SIG-M5 treated with dmso at 0.1 percent for 504 hours (cell line): Measurements from ENCODE around the gene LRRC23.
"Not testable (repeated sequence)": the region's sequence is repeated elsewhere in the genome, so short reads cannot be mapped to it uniquely, and the experiment has no call there.

Experiments used
- DNase-seq: peaks from one replicate; lab custom pipeline; 2025; ENCODE audit not compliant: unreplicated experiment; lab: John Stamatoyannopoulos, UW

The LRRC23 gene

DNA sequence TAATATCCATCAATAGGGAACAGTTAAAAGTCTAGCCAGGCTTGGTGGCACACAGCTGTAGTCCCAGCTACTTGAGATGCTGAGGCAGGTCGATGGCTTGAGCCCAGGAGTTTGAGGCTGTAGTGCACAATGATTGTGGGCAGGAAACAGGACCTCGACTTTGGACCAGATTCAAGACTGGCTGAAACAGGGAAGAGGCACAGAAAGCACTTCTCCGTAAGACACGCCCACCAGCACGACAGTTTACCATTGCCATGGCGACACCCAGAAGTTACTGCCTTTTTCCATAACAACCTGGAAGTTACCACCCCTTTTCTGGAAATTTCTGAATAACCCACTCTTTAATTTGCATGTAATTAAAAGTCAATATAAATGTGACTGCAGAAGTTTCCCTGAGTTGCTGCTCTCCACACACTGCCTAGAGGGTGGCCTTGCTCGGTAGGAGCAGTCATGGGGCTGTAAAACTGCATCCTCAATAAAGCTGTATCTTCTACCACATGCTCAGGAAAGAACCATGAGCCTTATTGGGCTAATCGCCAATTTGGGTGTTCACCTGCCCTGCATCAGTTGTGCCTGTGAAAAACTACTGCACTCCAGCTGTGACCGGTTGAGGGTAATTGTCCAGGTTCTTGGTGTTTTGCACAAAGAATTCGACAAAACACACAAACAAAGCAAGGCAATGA lies 4.6 kb upstream of the LRRC23 start:
- peak; percentile 62 for DNase-seq

DNA sequence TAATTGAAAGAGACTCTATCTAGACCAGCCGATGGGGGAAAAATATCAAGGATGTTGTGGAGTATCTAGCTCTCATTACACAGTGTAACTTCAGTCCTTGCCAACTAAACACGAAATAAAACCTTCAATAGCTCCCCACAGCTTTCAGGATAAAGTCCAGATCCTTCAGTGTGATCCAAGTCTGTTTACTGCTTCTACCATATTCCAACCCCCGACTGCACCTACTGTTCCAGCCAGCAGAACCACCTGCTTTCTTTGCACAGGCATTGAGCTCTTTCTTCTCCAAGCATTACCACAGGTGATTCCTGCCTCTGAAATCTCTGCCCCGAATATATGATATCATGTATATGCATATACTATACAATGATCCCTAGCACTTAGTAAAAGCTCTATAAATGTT lies 2.2 kb upstream of the LRRC23 start:
- DNase-seq, result no peak

DNA sequence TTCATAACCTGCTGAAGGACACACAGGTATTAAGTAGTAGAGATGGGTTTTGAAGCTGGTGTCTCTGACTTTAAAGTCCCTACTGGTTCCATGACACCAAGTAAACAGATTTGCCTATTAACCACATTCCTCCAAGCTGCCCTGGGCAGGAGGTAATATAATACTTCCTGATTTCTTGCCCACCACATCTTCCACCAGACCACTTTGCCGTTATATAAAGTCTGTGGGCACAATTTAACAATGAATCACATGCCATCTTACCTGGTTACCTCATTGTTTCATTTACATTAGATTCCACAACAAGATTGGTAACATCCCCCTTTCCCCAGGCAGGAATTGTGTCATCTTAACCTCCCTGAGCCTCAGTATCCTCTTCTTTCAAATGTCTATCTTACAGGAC lies 900 bp upstream of the LRRC23 start:
- no peak for DNase-seq

DNA sequence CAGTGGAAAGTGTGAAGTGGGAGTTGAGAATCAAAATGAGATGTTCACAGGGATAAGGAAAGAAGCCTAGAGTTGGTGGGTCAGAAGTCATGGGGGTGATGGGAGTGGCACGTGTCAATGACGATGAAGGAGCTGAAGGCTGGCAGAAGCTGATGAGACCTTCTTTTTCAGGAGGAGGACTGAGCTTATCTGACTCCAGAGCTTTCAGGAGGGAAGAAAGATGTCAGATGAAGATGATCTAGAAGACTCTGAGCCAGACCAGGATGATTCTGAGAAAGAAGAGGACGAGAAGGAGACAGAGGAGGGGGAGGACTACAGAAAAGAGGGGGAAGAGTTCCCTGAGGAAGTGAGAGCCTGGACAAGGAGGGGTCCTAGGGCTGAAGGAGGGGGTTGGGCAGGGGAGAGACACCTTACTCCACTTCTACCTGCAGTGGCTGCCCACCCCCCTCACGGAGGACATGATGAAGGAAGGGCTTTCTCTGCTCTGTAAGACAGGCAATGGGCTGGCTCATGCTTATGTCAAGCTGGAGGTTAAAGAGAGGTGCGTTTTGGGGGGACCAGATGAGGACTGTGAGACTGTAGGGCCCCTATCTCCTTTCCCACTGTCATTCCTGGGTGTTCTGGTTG lies 905 bp downstream of the LRRC23 start:
- no peak for DNase-seq

DNA sequence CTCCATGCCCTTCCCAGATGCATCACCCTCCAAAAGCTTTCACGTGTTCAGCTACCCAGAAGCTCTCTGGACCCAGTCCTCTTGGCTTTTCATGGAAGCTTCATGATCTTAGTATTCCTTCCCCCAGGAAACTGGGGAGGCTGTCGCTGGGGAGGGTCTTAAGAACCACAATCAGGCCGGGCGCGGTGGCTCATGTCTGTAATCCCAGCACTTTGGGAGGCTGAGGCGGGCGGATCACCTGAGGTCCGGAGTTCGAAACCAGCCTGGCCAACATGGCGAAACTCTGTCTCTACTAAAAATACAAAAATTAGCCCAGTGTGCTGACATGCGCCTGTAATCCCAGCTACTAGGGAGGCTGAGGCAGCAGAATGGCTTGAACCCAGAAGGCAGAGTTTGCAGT lies 3.5 kb downstream of the LRRC23 start:
- DNase-seq, result not testable (repeated sequence)

DNA sequence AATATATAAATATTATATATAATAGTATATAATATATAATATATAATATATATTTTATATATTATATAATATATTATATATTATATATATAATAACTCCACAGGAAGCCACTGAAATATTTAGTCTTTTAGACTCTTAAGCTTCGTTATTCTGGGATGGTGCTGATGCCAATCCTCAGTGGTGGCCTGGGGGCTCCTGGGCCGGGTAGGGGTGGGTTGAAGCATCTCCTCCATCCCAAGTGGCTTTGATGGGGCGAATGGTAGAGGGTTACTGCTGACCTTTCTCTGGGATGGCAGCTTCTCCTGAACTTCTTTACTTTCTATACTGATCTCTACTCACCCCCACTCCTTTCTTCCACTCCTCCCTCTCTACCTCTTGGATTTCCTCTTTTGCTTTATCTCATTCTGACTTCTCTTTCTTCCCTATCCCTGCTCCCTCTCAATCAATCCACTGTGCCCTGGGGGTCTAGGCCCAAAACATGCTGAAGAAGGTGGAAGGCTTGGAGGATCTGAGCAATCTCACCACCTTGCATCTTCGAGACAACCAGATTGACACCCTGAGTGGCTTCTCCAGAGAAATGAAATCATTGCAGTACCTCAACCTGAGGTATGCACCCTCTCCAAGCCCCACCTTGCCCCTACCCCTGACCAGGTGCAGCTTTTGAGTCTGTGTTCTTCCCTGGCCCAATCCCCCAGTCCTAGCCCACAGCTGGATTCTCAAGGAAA lies 5.0 kb downstream of the LRRC23 start:
- no peak for DNase-seq

DNA sequence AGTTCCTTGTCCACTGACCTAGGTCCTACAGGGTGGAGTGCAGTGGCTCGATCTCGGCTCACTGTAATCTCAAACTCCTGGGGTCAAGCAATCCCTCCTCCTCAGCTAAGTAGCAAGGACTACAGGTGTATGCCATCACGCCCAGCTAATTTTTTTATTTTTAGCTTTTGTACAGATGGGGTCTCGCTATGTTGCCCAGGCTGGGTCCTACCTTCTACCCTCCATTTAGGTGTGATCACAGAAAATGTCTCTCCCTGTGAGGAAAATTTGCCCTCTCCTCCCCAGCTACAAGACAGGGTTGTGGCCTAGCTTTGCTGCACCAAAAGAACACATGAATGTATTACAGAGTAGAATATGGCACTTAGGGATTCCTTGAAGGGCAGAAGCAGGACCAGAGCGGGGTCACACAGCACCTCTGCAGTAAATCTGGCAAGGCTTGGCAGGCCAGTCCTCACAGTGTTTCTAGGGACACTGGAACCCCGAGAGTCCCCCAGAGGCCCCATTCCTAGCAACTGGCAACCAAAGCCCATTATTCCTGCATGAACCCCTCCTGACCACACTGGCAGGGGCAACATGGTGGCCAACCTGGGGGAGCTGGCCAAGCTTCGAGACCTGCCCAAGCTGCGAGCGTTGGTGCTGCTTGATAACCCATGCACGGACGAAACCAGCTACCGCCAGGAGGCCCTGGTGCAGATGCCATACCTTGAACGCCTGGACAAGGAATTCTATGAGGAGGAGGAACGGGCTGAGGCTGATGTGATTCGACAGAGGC lies 7.7 kb downstream of the LRRC23 start:
- DNase-seq, result no peak

DNA sequence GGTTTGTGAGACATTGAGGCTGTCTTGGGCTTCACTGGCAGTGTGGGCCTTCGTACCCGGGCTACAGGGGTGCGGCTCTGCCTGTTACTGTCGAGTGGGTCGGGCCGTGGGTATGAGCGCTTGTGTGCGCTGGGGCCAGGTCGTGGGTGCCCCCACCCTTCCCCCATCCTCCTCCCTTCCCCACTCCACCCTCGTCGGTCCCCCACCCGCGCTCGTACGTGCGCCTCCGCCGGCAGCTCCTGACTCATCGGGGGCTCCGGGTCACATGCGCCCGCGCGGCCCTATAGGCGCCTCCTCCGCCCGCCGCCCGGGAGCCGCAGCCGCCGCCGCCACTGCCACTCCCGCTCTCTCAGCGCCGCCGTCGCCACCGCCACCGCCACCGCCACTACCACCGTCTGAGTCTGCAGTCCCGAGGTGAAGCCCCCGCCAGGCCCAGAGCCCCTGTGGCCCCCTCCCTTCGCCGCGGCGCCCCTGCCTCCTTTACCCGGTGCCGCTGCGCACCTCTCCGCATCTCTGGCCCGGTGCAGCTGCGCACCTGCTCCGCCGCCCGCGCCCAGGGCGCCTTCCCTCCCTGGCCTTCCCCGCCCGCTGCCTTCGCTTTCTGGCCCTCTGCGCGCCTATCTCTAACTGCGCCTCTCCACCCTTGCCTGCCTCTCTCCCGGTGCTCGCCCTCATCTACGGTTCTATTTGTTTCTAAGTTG lies 9.8 kb downstream of the LRRC23 start, which contains the start of gene ENO2:
ENO2 (plus strand) TSS at position 335 of the 701 bp plus-strand sequence. CDS start 1,253 bp downstream, outside the sequence.
- peak; percentile 55 for DNase-seq

DNA sequence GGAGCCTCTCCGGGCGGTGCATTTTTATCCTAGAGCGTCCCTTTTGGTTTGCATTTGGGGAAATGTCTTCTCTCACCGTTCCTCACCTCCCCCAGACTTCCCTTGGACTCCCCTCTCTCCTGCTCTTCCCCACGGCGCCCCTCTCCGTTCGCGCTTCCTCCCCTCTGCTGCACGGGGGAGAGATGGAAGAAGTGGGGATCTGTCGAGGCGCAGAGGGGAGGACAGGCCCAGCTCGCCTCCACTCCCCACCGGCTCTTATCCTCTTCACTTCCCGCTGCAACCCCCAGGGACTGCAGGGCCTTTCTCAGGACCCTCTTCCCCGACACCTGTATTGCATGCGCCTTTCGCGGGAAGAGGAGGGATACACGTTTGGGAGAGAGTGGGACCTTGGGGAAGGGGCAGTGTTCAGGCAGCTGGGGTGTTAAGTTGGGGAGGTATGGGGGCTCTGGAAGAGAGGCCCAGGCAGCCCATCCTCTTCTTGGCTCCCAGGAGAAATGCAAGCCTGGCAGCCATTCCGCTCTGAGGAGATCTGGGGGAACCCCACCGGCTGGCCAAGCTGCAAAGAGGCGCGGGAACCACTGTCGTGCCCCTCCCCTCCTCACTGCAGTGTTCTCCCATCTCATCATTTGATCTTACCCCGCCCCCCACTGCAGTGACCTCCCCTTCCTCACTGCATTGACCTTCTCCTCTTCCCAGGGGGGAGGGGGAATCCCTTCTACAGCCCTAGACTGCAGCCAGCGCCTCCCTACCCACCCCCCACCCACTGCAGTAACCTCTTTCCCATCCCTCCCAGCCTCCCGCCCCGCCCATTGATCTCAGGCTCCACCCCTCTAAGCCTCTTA lies 10.5 kb downstream of the LRRC23 start:
- DNase-seq, result no peak

DNA sequence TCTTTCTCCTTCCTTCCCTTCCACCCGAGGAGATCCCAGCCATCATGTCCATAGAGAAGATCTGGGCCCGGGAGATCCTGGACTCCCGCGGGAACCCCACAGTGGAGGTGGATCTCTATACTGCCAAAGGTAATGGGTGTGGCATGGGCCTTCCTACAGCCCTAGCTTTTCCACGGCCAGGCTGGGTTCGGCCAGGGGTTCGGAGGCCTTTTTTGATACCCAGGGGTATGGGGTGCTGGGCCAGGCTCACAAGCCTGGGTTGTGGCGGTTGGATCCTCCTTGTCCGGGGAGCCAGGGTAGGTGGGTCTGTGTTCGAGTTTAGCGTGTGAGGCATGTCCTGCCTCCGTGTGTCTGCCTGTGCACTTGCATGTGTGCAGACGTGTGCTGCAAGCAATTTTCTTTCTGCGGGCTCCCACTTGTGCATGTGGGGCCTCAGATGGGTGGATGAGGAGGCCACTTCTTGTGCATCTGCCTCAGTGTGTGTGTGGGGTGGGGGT lies 11.2 kb downstream of the LRRC23 start:
- no peak for DNase-seq

DNA sequence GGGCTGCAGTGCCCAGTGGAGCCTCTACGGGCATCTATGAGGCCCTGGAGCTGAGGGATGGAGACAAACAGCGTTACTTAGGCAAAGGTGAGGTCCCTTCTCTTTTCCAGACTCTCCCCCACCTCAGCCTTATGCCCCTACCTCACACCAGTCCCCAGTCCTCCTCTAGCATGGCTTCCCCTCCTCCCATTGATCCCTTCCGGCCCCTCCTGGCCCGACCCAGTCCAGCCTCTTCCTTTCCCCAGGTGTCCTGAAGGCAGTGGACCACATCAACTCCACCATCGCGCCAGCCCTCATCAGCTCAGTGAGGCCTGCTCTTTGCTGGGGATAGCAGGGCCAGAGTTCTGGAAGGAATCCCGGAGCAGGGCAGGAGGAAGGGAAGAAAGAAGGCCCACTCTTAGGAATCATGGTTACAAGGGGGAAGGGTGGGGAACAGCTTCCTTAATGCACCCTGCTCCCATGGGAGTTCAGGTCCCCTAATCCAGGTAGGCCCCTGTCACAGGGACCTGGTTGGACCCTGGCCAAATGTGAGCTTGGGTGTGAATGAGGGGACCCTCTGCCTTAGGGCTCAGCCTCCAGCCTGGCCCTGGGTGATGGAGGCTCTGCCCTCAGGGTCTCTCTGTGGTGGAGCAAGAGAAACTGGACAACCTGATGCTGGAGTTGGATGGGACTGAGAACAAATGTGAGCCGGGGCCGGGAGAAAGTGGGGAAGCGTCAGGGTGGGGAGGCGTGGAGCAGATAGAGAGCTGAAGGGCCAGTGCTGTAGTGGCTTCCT lies 12.0 kb downstream of the LRRC23 start:
- DNase-seq, result no peak

DNA sequence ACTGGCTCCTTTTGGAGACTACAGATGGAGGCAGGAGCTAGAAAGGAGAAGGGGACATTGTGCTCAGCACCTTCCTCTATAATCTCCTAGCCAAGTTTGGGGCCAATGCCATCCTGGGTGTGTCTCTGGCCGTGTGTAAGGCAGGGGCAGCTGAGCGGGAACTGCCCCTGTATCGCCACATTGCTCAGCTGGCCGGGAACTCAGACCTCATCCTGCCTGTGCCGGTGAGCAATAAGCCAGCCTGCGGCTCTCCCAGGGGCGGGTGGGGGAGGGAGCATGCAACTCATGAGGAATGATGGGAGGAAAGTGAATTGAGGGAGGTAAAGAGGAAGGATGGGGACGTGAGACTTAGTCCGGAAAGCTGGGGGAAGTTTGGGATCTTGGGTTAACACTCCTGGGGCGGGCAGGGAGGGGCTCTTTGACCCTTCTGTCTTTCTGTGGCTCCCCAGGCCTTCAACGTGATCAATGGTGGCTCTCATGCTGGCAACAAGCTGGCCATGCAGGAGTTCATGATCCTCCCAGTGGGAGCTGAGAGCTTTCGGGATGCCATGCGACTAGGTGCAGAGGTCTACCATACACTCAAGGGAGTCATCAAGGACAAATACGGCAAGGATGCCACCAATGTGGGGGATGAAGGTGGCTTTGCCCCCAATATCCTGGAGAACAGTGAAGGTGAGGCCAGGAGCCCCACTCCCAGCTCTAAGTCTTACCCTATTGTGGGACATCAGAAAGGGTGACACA lies 13.0 kb downstream of the LRRC23 start:
- DNase-seq, result no peak

DNA sequence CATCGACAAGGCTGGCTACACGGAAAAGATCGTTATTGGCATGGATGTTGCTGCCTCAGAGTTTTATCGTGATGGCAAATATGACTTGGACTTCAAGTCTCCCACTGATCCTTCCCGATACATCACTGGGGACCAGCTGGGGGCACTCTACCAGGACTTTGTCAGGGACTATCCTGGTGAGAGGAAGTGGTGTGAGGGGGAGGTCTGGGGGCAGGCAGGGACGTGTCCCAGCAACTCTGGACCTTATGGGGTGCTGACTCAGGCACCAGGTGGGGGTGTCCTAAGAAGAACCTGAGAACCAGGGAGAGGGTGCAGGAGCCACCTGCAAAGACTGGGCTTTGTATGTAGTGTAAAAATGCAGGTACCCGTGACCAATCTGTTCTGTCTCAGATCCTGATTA lies 15.0 kb downstream of the LRRC23 start:
- no peak for DNase-seq

DNA sequence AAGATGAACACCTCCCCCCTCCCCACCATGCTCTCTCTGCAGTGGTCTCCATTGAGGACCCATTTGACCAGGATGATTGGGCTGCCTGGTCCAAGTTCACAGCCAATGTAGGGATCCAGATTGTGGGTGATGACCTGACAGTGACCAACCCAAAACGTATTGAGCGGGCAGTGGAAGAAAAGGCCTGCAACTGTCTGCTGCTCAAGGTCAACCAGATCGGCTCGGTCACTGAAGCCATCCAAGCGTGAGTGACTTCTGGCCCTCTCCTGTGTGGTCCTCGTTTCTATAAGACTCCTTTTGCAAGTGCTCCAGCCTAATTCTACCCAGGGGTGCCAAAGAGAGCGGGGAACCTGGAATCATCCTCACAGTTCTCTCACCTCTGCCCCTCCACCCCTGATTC lies 16.9 kb downstream of the LRRC23 start:
- DNase-seq, result no peak

DNA sequence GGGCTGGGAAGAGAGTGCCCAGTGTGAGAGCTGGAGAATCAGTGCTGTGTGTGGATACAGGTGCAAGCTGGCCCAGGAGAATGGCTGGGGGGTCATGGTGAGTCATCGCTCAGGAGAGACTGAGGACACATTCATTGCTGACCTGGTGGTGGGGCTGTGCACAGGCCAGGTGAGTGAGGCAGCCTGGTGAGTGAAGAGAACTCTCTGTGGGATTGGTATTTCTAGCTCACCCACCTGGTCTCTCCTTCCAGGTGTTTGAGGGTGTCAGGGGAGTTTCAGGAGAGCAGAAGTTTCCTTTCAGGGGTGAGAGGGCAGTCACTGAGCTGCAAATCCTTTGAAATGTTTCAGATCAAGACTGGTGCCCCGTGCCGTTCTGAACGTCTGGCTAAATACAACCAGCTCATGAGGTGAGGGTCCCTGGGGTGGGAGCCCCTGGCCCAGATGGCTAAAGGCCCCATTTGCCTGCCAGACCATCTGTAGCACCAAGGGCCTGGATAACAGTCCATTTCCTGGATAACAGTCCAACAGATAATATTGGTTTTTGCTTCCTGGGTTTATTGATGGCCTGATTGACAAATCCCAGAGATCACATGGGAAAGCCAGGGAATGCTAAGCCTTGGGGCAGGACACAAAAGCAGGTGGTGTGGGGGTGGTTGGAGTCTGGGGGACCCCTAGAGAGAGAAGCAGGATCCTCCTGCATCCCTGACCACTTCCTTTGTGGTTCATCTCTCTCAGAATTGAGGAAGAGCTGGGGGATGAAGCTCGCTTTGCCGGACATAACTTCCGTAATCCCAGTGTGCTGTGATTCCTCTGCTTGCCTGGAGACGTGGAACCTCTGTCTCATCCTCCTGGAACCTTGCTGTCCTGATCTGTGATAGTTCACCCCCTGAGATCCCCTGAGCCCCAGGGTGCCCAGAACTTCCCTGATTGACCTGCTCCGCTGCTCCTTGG lies 17.6 kb downstream of the LRRC23 start:
- no peak for DNase-seq

DNA sequence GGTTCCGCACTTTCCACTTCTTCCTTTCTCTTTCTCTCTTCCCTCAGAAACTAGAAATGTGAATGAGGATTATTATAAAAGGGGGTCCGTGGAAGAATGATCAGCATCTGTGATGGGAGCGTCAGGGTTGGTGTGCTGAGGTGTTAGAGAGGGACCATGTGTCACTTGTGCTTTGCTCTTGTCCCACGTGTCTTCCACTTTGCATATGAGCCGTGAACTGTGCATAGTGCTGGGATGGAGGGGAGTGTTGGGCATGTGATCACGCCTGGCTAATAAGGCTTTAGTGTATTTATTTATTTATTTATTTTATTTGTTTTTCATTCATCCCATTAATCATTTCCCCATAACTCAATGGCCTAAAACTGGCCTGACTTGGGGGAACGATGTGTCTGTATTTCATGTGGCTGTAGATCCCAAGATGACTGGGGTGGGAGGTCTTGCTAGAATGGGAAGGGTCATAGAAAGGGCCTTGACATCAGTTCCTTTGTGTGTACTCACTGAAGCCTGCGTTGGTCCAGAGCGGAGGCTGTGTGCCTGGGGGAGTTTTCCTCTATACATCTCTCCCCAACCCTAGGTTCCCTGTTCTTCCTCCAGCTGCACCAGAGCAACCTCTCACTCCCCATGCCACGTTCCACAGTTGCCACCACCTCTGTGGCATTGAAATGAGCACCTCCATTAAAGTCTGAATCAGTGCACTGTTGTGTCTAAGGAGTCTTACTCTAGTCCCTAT lies 18.5 kb downstream of the LRRC23 start:
- DNase-seq, result no peak

DNA sequence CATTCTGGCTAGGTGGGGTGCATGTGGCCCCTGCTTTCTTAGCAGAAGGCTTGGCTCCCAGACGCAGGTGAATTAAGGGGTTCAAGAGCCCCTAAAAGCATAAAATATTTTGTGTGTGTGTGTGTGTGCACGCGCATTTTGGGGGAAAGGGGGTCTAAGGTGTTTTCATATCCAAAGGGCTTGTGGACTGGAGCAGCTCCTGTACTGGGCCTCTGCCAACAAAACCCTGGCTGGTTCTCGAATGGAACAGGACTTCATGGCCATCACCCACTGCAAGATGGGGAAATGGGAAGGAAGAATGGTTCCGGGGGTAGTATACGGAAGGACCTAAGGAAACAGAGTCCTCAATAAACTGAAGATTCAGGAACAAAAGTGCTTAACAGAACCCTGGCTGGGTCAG lies 19.2 kb downstream of the LRRC23 start:
- DNase-seq, result no peak
